Activated CD4-positive, alpha-beta T cell treated with anti-CD3 and anti-CD28 coated beads, Interleukin-2, amount 10 ng/mL, durations not matched to agents 24 days and 14 days (primary cell): ENCODE results near the gene CCDC92. TPM values are rescaled to one million over a fixed set of nuclear protein-coding genes. Genes with fewer than 3 reads are reported as not detected.

Source experiments
- DNase-seq: peaks from one replicate; pipeline ENCODE4 v3.0.0; 2022
- H3K27ac Mint-ChIP-seq: one replicate; pipeline ENCODE4 v1.8.0; 2022; ENCODE audit warnings: mild to moderate bottlenecking, mixed read lengths
- H3K27me3 Mint-ChIP-seq: one replicate; pipeline ENCODE4 v1.8.0; 2022; ENCODE audit warnings: mixed read lengths
- H3K36me3 Mint-ChIP-seq: one replicate; pipeline ENCODE4 v1.8.0; 2022; ENCODE audit warnings: low read depth, mild to moderate bottlenecking, mixed read lengths
- H3K4me1 Mint-ChIP-seq: one replicate; pipeline ENCODE4 v1.8.0; 2021; ENCODE audit warnings: mixed read lengths
- H3K4me3 Mint-ChIP-seq: one replicate; pipeline ENCODE4 v1.8.0; 2022; ENCODE audit warnings: mild to moderate bottlenecking, moderate library complexity, mixed read lengths
- H3K9me3 Mint-ChIP-seq: one replicate; pipeline ENCODE4 v1.8.0; 2021; ENCODE audit warnings: mixed read lengths
- intact Hi-C: fragments of 100-400 bp; cut with micrococcal nuclease; formaldehyde crosslinking; loops from one replicate; pipeline ENCODE4 v1.15.1; 2023
- total RNA-seq: library from RNA; stranded (reverse); gene quantifications from 2 replicates; pipeline ENCODE4 v1.2.3, GENCODE V29; 2022

Gene CCDC92
- total RNA-seq, 1 donor from 2014 or later = 7.3 TPM

GRCh38 chr12:123976227-123976826, 3.7 kb upstream of the CCDC92 start:
- Mint-ChIP-seq H3K27ac (no peak overlapping the region), H3K36me3 (peaks cover 22% of the 10 kb centered on the region), H3K9me3 (no peaks in the 10 kb centered on the region), H3K4me1 (peaks cover 26% of the 10 kb centered on the region), H3K27me3 (peaks cover 2% of the 10 kb centered on the region), H3K4me3 (no peak overlapping the region)
- no peak for DNase-seq
- intact Hi-C loops = no loop called here

- H3K36me3 Mint-ChIP-seq = peaks cover 22% of the 10 kb centered on the region
- H3K27ac Mint-ChIP-seq = peak overlapping the region; percentile 88
- H3K27me3 Mint-ChIP-seq = peaks cover 7% of the 10 kb centered on the region
- H3K9me3 Mint-ChIP-seq = no peaks in the 10 kb centered on the region
- peaks cover 32% of the 10 kb centered on the region for H3K4me1 Mint-ChIP-seq
- peak overlapping the region; percentile 92 for H3K4me3 Mint-ChIP-seq
- peak; percentile 79 for DNase-seq
- intact Hi-C loops = loop anchor here (5.0 kb wide), 2 partner anchors 36 to 441 kb away; partner anchors contain the start of gene RILPL1
These were observed 1.1 kb upstream of the CCDC92 start for GRCh38 chr12:123973552-123974341.

GRCh38 chr12:123971770-123972456, 718 bp downstream of the CCDC92 start:
- Mint-ChIP-seq H3K27me3 (peaks cover 7% of the 10 kb centered on the region), H3K9me3 (no peaks in the 10 kb centered on the region), H3K36me3 (peaks cover 22% of the 10 kb centered on the region), H3K4me3 (peak overlapping the region; percentile 85), H3K4me1 (peaks cover 32% of the 10 kb centered on the region), H3K27ac (peak overlapping the region; percentile 71)
- intact Hi-C loops = loop anchor here (5.0 kb wide), 2 partner anchors 35 to 440 kb away; partner anchors contain the start of gene RILPL1
- peak; percentile 84 for DNase-seq

- DNase-seq = no peak
- peak overlapping the region; percentile 71 for H3K27ac Mint-ChIP-seq
- peak overlapping the region; percentile 85 for H3K4me3 Mint-ChIP-seq
- intact Hi-C loops = loop anchor here (5.0 kb wide), 2 partner anchors 34 to 439 kb away; partner anchors contain the start of gene RILPL1
- peaks cover 7% of the 10 kb centered on the region for H3K27me3 Mint-ChIP-seq
- H3K9me3 Mint-ChIP-seq = no peaks in the 10 kb centered on the region
- peaks cover 21% of the 10 kb centered on the region for H3K36me3 Mint-ChIP-seq
- H3K4me1 Mint-ChIP-seq = peaks cover 30% of the 10 kb centered on the region
These were observed 1.2 kb downstream of the CCDC92 start for GRCh38 chr12:123971449-123971769.

GRCh38 chr12:123967121-123967586, 5.5 kb downstream of the CCDC92 start:
- no peak for DNase-seq
- H3K4me3 Mint-ChIP-seq = no peak overlapping the region
- H3K4me1 Mint-ChIP-seq = peaks cover 13% of the 10 kb centered on the region
- no peaks in the 10 kb centered on the region for H3K9me3 Mint-ChIP-seq
- H3K27ac Mint-ChIP-seq = no peak overlapping the region
- H3K36me3 Mint-ChIP-seq = peaks cover 2% of the 10 kb centered on the region
- intact Hi-C loops = no loop called here
- H3K27me3 Mint-ChIP-seq = peaks cover 7% of the 10 kb centered on the region

- no peak for DNase-seq
- H3K4me3 Mint-ChIP-seq = no peak overlapping the region
- H3K27ac Mint-ChIP-seq = no peak overlapping the region
- peaks cover 7% of the 10 kb centered on the region for H3K27me3 Mint-ChIP-seq
- H3K36me3 Mint-ChIP-seq = peaks cover 2% of the 10 kb centered on the region
- intact Hi-C loops = no loop called here
- H3K4me1 Mint-ChIP-seq = peaks cover 11% of the 10 kb centered on the region
- H3K9me3 Mint-ChIP-seq = no peaks in the 10 kb centered on the region
These were observed 6.0 kb downstream of the CCDC92 start for GRCh38 chr12:123966596-123966995.

- intact Hi-C loops = no loop called here
- Mint-ChIP-seq H3K4me1 (peaks cover 6% of the 10 kb centered on the region), H3K27ac (no peak overlapping the region), H3K36me3 (peaks cover 2% of the 10 kb centered on the region), H3K9me3 (no peaks in the 10 kb centered on the region), H3K4me3 (no peak overlapping the region), H3K27me3 (peaks cover 3% of the 10 kb centered on the region)
- DNase-seq = no peak
These were observed 7.2 kb downstream of the CCDC92 start for GRCh38 chr12:123965382-123965781.

GRCh38 chr12:123963821-123964220, 8.8 kb downstream of the CCDC92 start:
- H3K36me3 Mint-ChIP-seq = peaks cover 2% of the 10 kb centered on the region
- intact Hi-C loops = no loop called here
- no peaks in the 10 kb centered on the region for H3K27me3 Mint-ChIP-seq
- H3K9me3 Mint-ChIP-seq = no peaks in the 10 kb centered on the region
- no peaks in the 10 kb centered on the region for H3K4me1 Mint-ChIP-seq
- no peak overlapping the region for H3K27ac Mint-ChIP-seq
- H3K4me3 Mint-ChIP-seq = no peak overlapping the region
- DNase-seq = no peak

- H3K36me3 Mint-ChIP-seq = no peaks in the 10 kb centered on the region
- no peak overlapping the region for H3K4me3 Mint-ChIP-seq
- intact Hi-C loops = no loop called here
- no peak overlapping the region for H3K27ac Mint-ChIP-seq
- no peak for DNase-seq
- H3K27me3 Mint-ChIP-seq = no peaks in the 10 kb centered on the region
- H3K4me1 Mint-ChIP-seq = no peaks in the 10 kb centered on the region
- H3K9me3 Mint-ChIP-seq = no peaks in the 10 kb centered on the region
These were observed 10.1 kb downstream of the CCDC92 start for GRCh38 chr12:123962513-123962912.

- no peak for DNase-seq
- no peaks in the 10 kb centered on the region for H3K36me3 Mint-ChIP-seq
- H3K4me3 Mint-ChIP-seq = no peak overlapping the region
- H3K27ac Mint-ChIP-seq = no peak overlapping the region
- intact Hi-C loops = no loop called here
- H3K9me3 Mint-ChIP-seq = no peaks in the 10 kb centered on the region
- H3K27me3 Mint-ChIP-seq = no peaks in the 10 kb centered on the region
- no peaks in the 10 kb centered on the region for H3K4me1 Mint-ChIP-seq
These were observed 10.9 kb downstream of the CCDC92 start for GRCh38 chr12:123961585-123962345.

GRCh38 chr12:123960856-123961255, 11.8 kb downstream of the CCDC92 start:
- Mint-ChIP-seq H3K27me3 (no peaks in the 10 kb centered on the region), H3K9me3 (no peaks in the 10 kb centered on the region), H3K4me1 (no peaks in the 10 kb centered on the region), H3K27ac (no peak overlapping the region), H3K4me3 (no peak overlapping the region), H3K36me3 (no peaks in the 10 kb centered on the region)
- intact Hi-C loops = no loop called here
- no peak for DNase-seq

GRCh38 chr12:123960029-123960735, 12.4 kb downstream of the CCDC92 start:
- Mint-ChIP-seq H3K27me3 (no peaks in the 10 kb centered on the region), H3K9me3 (no peaks in the 10 kb centered on the region), H3K4me3 (no peak overlapping the region), H3K27ac (no peak overlapping the region), H3K4me1 (no peaks in the 10 kb centered on the region), H3K36me3 (no peaks in the 10 kb centered on the region)
- intact Hi-C loops = no loop called here
- no peak for DNase-seq

GRCh38 chr12:123958876-123959275, 13.8 kb downstream of the CCDC92 start:
- no peaks in the 10 kb centered on the region for H3K4me1 Mint-ChIP-seq
- H3K4me3 Mint-ChIP-seq = no peak overlapping the region
- no peaks in the 10 kb centered on the region for H3K36me3 Mint-ChIP-seq
- H3K27me3 Mint-ChIP-seq = no peaks in the 10 kb centered on the region
- no peak overlapping the region for H3K27ac Mint-ChIP-seq
- DNase-seq = no peak
- no peaks in the 10 kb centered on the region for H3K9me3 Mint-ChIP-seq
- intact Hi-C loops = no loop called here
